BLaER1 treated with 17β-estradiol and CSF1 and Interleukin-3, amounts not matched to agents 10 nM and 100 nM (cell line): Measurements from ENCODE around the gene GALNT12.

Source experiments
- H3K27ac ChIP-seq, 11 experiments: shearing (Covaris generic); formaldehyde crosslinking; 2 replicates each; pipeline ENCODE4 v1.8.1; 2022
- H3K27me3 ChIP-seq, 11 experiments: shearing (Covaris generic); formaldehyde crosslinking; 2 replicates each; pipeline ENCODE4 v1.8.1; 2022
- H3K36me3 ChIP-seq, 11 experiments: shearing (Covaris generic); formaldehyde crosslinking; 2 replicates each; pipeline ENCODE4 v1.8.1; 2022
- H3K4me1 ChIP-seq, 10 experiments: shearing (Covaris generic); formaldehyde crosslinking; 2 replicates each; pipeline ENCODE4 v1.8.1; 2022
- H3K4me2 ChIP-seq, 11 experiments: shearing (Covaris generic); formaldehyde crosslinking; 2 replicates each; pipeline ENCODE4 v1.8.1; 2022
- H3K4me3 ChIP-seq, 10 experiments: shearing (Covaris generic); formaldehyde crosslinking; 2 replicates each; pipeline ENCODE4 v1.8.1; 2022
- H3K9ac ChIP-seq, 11 experiments: shearing (Covaris generic); formaldehyde crosslinking; 2 replicates each; pipeline ENCODE4 v1.8.1; 2022
- H3K9me3 ChIP-seq, 11 experiments: shearing (Covaris generic); formaldehyde crosslinking; replicated peaks in 1 of 11; 2 replicates each; pipeline ENCODE4 v1.8.1; 2022
- H4K20me1 ChIP-seq, 11 experiments: shearing (Covaris generic); formaldehyde crosslinking; 2 replicates each; pipeline ENCODE4 v1.8.1; 2022
- Cebpa-rat ChIP-seq, 11 experiments: shearing (Covaris generic); IDR thresholded peaks; 2 replicates each; pipeline ENCODE4 v1.8.1; 2022

Gene GALNT12

GRCh38 chr9:98826716-98827115, 19.2 kb downstream of the GALNT12 start:
- Histone ChIP-seq H3K27ac (no peak overlapping the region), H3K36me3 (peaks cover 0 to 7% (median 0%) of the 10 kb centered on the region in 11 experiments; a peak in 4 of 22 replicates), H3K9ac (no peak overlapping the region), H3K4me1 (peaks cover 7 to 19% (median 8%) of the 10 kb centered on the region in 10 experiments; a peak in 19 of 20 replicates), H3K9me3 (peaks cover 0 to 14% (median 8%) of the 10 kb centered on the region in 11 experiments; a peak in 11 of 22 replicates), H3K4me2 (no peak overlapping the region), H4K20me1 (no peaks in the 10 kb centered on the region), H3K27me3 (no peaks in the 10 kb centered on the region), H3K4me3 (no peak overlapping the region)
- no peak for TF ChIP-seq Cebpa-rat (IDR thresholded peaks at IDR 0.05)

GRCh38 chr9:98829766-98830165, 22.3 kb downstream of the GALNT12 start:
- no peak overlapping the region for H3K4me3 ChIP-seq
- H3K27me3 ChIP-seq = no peaks in the 10 kb centered on the region
- H4K20me1 ChIP-seq = no peaks in the 10 kb centered on the region

GRCh38 chr9:98830554-98830953, 23.1 kb downstream of the GALNT12 start:
- H3K27me3 ChIP-seq = no peaks in the 10 kb centered on the region
- H3K9ac ChIP-seq = no peak overlapping the region
- no peak overlapping the region for H3K4me3 ChIP-seq
- no peak overlapping the region for H3K27ac ChIP-seq
- no peak for TF ChIP-seq Cebpa-rat (IDR thresholded peaks at IDR 0.05)
- no peaks in the 10 kb centered on the region; a peak in 2 of 22 replicates for H3K36me3 ChIP-seq
- peaks cover 8 to 25% (median 9%) of the 10 kb centered on the region in 10 experiments for H3K4me1 ChIP-seq
- no peaks in the 10 kb centered on the region for H3K9me3 ChIP-seq
- no peaks in the 10 kb centered on the region for H4K20me1 ChIP-seq
- peak overlapping the region in 2 of 11 experiments; percentile 41 to 66; a peak in 3 of 22 replicates for H3K4me2 ChIP-seq

More at GRCh38 chr9:98829766-98830165, 22.3 kb downstream of the GALNT12 start:
- H3K4me1 ChIP-seq = peaks cover 7 to 17% (median 8%) of the 10 kb centered on the region in 10 experiments
- no peak overlapping the region for H3K9ac ChIP-seq
- H3K27ac ChIP-seq = no peak overlapping the region
- H3K36me3 ChIP-seq = peaks cover 0 to under 1% (median 0%) of the 10 kb centered on the region in 11 experiments; a peak in 3 of 22 replicates
- no peak for TF ChIP-seq Cebpa-rat (IDR thresholded peaks at IDR 0.05)
- H3K4me2 ChIP-seq = peak overlapping the region in 3 of 11 experiments; percentile 19 to 66 (median 41); a peak in 5 of 22 replicates
- peaks cover 0 to 1% (median 0%) of the 10 kb centered on the region in 11 experiments; a peak in 4 of 22 replicates for H3K9me3 ChIP-seq

GRCh38 chr9:98831696-98832095, 24.2 kb downstream of the GALNT12 start:
- H3K27ac ChIP-seq = no peak overlapping the region
- H3K36me3 ChIP-seq = no peaks in the 10 kb centered on the region; a peak in 2 of 22 replicates
- H3K27me3 ChIP-seq = no peaks in the 10 kb centered on the region
- no peak overlapping the region for H3K4me3 ChIP-seq
- no peak for TF ChIP-seq Cebpa-rat (IDR thresholded peaks at IDR 0.05)
- no peak overlapping the region for H3K9ac ChIP-seq
- H3K4me2 ChIP-seq = no peak overlapping the region
- H4K20me1 ChIP-seq = no peaks in the 10 kb centered on the region
- H3K9me3 ChIP-seq = no peaks in the 10 kb centered on the region
- H3K4me1 ChIP-seq = peaks cover 8 to 28% (median 9%) of the 10 kb centered on the region in 10 experiments

GRCh38 chr9:98832768-98833089, 25.3 kb downstream of the GALNT12 start:
- Histone ChIP-seq H3K9me3 (no peaks in the 10 kb centered on the region), H4K20me1 (no peaks in the 10 kb centered on the region), H3K36me3 (peaks cover 0 to under 1% (median 0%) of the 10 kb centered on the region in 11 experiments; a peak in 2 of 22 replicates), H3K4me1 (peaks cover 6 to 28% (median 7%) of the 10 kb centered on the region in 10 experiments), H3K9ac (no peak overlapping the region), H3K4me2 (no peak overlapping the region), H3K4me3 (no peak overlapping the region), H3K27me3 (no peaks in the 10 kb centered on the region), H3K27ac (no peak overlapping the region)
- no peak for TF ChIP-seq Cebpa-rat (IDR thresholded peaks at IDR 0.05)

GRCh38 chr9:98833090-98833956, 25.9 kb downstream of the GALNT12 start:
- TF ChIP-seq Cebpa-rat (IDR thresholded peaks at IDR 0.05) = no peak
- no peaks in the 10 kb centered on the region for H4K20me1 ChIP-seq
- H3K4me2 ChIP-seq = no peak overlapping the region
- peaks cover 0 to 6% (median 0%) of the 10 kb centered on the region in 11 experiments; a peak in 2 of 22 replicates for H3K36me3 ChIP-seq
- no peaks in the 10 kb centered on the region for H3K27me3 ChIP-seq
- H3K27ac ChIP-seq = no peak overlapping the region
- H3K4me1 ChIP-seq = peaks cover 0 to 25% (median 1%) of the 10 kb centered on the region in 10 experiments; a peak in 17 of 20 replicates
- no peak overlapping the region for H3K9ac ChIP-seq
- H3K4me3 ChIP-seq = no peak overlapping the region
- H3K9me3 ChIP-seq = no peaks in the 10 kb centered on the region

GRCh38 chr9:98834386-98834785, 26.9 kb downstream of the GALNT12 start:
- no peak overlapping the region for H3K9ac ChIP-seq
- H3K4me3 ChIP-seq = no peak overlapping the region

GRCh38 chr9:98836206-98836605, 28.7 kb downstream of the GALNT12 start:
- Histone ChIP-seq H3K27me3 (no peaks in the 10 kb centered on the region), H3K4me3 (no peak overlapping the region), H3K27ac (no peak overlapping the region), H3K9ac (no peak overlapping the region), H3K36me3 (peaks cover 0 to 6% (median 0%) of the 10 kb centered on the region in 11 experiments; a peak in 2 of 22 replicates), H3K9me3 (no peaks in the 10 kb centered on the region), H3K4me2 (no peak overlapping the region), H4K20me1 (no peaks in the 10 kb centered on the region), H3K4me1 (peaks cover 0 to 21% (median 0%) of the 10 kb centered on the region in 10 experiments; a peak in 9 of 20 replicates)
- TF ChIP-seq Cebpa-rat (IDR thresholded peaks at IDR 0.05) = no peak

More at GRCh38 chr9:98834386-98834785, 26.9 kb downstream of the GALNT12 start:
- Histone ChIP-seq H3K4me1 (peaks cover 0 to 30% (median 0%) of the 10 kb centered on the region in 10 experiments; a peak in 9 of 20 replicates), H4K20me1 (no peaks in the 10 kb centered on the region), H3K4me2 (no peak overlapping the region; a peak in 1 of 22 replicates), H3K9me3 (no peaks in the 10 kb centered on the region), H3K27ac (no peak overlapping the region), H3K27me3 (no peaks in the 10 kb centered on the region), H3K36me3 (peaks cover 0 to 6% (median 0%) of the 10 kb centered on the region in 11 experiments; a peak in 2 of 22 replicates)
- TF ChIP-seq Cebpa-rat (IDR thresholded peaks at IDR 0.05) = no peak

- H3K9ac ChIP-seq = no peak overlapping the region
- no peak overlapping the region for H3K27ac ChIP-seq
These were observed 30.0 kb downstream of the GALNT12 start for GRCh38 chr9:98837516-98837915.

More at GRCh38 chr9:98837516-98837915, 30.0 kb downstream of the GALNT12 start:
- no peaks in the 10 kb centered on the region for H3K9me3 ChIP-seq
- H3K4me2 ChIP-seq = no peak overlapping the region
- no peak for TF ChIP-seq Cebpa-rat (IDR thresholded peaks at IDR 0.05)
- peaks cover 0 to 6% (median 0%) of the 10 kb centered on the region in 11 experiments; a peak in 3 of 22 replicates for H3K36me3 ChIP-seq
- H3K27me3 ChIP-seq = no peaks in the 10 kb centered on the region
- H3K4me3 ChIP-seq = no peak overlapping the region
- H3K4me1 ChIP-seq = peaks cover 0 to 21% (median 0%) of the 10 kb centered on the region in 10 experiments; a peak in 9 of 20 replicates
- H4K20me1 ChIP-seq = no peaks in the 10 kb centered on the region
